GM12878 (cell line): ENCODE data around the gene KCTD2.
"Not testable (repeated sequence)": the region's sequence is repeated elsewhere in the genome, so short reads cannot be mapped to it uniquely, and the experiment has no call there.

Experiments used
- CHD1 ChIP-seq: IDR thresholded peaks from 2 replicates; pipeline ENCODE4 v1.6.1; 2012; ENCODE audit warnings: low read depth, low read length, improper control_type of control experiment
- CTCF ChIP-seq, 3 experiments: IDR thresholded peaks in 2 of 3; conservative IDR thresholded peaks in 1 of 3; 2 replicates each; pipeline ENCODE4 v1.5.1; 2011; ENCODE audit warnings: low read depth in 3 of 3, low read length in 3 of 3, mild to moderate bottlenecking in 3 of 3, control low read depth in 2 of 3, moderate library complexity in 2 of 3, inconsistent platforms in 1 of 3, mixed read lengths in 1 of 3; ENCODE audit not compliant: control insufficient read depth in 2 of 3, insufficient read depth in 1 of 3; ENCODE audit errors: extremely low read depth in 1 of 3
- HDGF ChIP-seq: fragments of 450-650 bp; IDR thresholded peaks from 2 replicates; pipeline ENCODE4 v1.6.1; 2016; ENCODE audit warnings: antibody characterized with exemption
- JUND ChIP-seq: IDR thresholded peaks from 2 replicates; pipeline ENCODE4 v1.6.1; 2012; ENCODE audit warnings: low read depth, mild to moderate bottlenecking, low read length, improper control_type of control experiment, moderate library complexity
- KDM1A ChIP-seq: fragments of 200-600 bp; sonication (generic); IDR thresholded peaks from 2 replicates; pipeline ENCODE4 v1.6.1; 2016; ENCODE audit warnings: borderline replicate concordance
- POLR2AphosphoS5 ChIP-seq: IDR thresholded peaks from 2 replicates; pipeline ENCODE4 v1.6.1; 2011; ENCODE audit warnings: mild to moderate bottlenecking, low read length, inconsistent platforms
- REST ChIP-seq: IDR thresholded peaks from 2 replicates; pipeline ENCODE4 v1.6.1; 2012; ENCODE audit warnings: mild to moderate bottlenecking, low read depth, low read length
- USF2 ChIP-seq: IDR thresholded peaks from 2 replicates; pipeline ENCODE4 v1.6.1; 2011; ENCODE audit warnings: low read depth, low read length, improper control_type of control experiment, borderline replicate concordance
- YY1 ChIP-seq: IDR thresholded peaks from 2 replicates; pipeline ENCODE4 v1.6.1; 2011; ENCODE audit warnings: low read depth, mild to moderate bottlenecking, low read length
- TF ChIP-seq, protein P1 (sequence below): IDR thresholded peaks from 2 replicates; pipeline ENCODE4 v1.6.1; 2012; ENCODE audit warnings: low read length, inconsistent platforms

- not testable (repeated sequence) for TF ChIP-seq USF2; REST; YY1; POLR2AphosphoS5; CHD1; CTCF (IDR thresholded peaks at IDR 0.05 in 2 of 3, conservative IDR thresholded peaks at IDR 0.05 in 1 of 3; ENCODE audit: control insufficient read depth in 2 of 3, extremely low read depth in 1 of 3, insufficient read depth in 1 of 3, low read depth in 3 of 3, low read length in 3 of 3); KDM1A; HDGF; JUND
- TF ChIP-seq, protein P1, sequence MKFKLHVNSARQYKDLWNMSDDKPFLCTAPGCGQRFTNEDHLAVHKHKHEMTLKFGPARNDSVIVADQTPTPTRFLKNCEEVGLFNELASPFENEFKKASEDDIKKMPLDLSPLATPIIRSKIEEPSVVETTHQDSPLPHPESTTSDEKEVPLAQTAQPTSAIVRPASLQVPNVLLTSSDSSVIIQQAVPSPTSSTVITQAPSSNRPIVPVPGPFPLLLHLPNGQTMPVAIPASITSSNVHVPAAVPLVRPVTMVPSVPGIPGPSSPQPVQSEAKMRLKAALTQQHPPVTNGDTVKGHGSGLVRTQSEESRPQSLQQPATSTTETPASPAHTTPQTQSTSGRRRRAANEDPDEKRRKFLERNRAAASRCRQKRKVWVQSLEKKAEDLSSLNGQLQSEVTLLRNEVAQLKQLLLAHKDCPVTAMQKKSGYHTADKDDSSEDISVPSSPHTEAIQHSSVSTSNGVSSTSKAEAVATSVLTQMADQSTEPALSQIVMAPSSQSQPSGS: not testable (repeated sequence)
Observed at GRCh38 chr17:75045946-75046406, 1.0 kb upstream of the KCTD2 start.
